Hindlimb muscle (tissue), 1 donor: ENCODE measurements around the gene TTC16. TPM values are rescaled to one million over a fixed set of nuclear protein-coding genes. Genes with fewer than 3 reads are reported as not detected.

ENCODE experiments used
- polyA plus RNA-seq: library from polyadenylated mRNA; unstranded; fragments of 120-200 nt; gene quantifications from one replicate; pipeline ENCODE4 v1.2.1, GENCODE V29; 2013; ENCODE audit not compliant: insufficient read length

Gene TTC16
- polyA plus RNA-seq, 1 donor = 0.04 TPM

Other genes starting within 250 kb of the TTC16 start
- gene STXBP1, start 103.8 kb upstream of the TTC16 start, polyA plus RNA-seq = 15.7 TPM
- 1.4 TPM for gene CFAP157, start 9.1 kb upstream of the TTC16 start, polyA plus RNA-seq
- 10.3 TPM for gene PTRH1, start 416 bp upstream of the TTC16 start, polyA plus RNA-seq
- 9.7 TPM for gene TOR2A, start 19.2 kb downstream of the TTC16 start, polyA plus RNA-seq
- 28.2 TPM for gene SH2D3C, start 62.6 kb downstream of the TTC16 start, polyA plus RNA-seq
- 58.7 TPM for gene CDK9, start 70.0 kb downstream of the TTC16 start, polyA plus RNA-seq
- 48.6 TPM for gene FPGS, start 86.8 kb downstream of the TTC16 start, polyA plus RNA-seq
- 71.6 TPM for gene ENG, start 138.6 kb downstream of the TTC16 start, polyA plus RNA-seq
- 1,359 TPM for gene AK1, start 161.6 kb downstream of the TTC16 start, polyA plus RNA-seq
- 70.5 TPM for gene ST6GALNAC6, start 183.5 kb downstream of the TTC16 start, polyA plus RNA-seq
- 46.7 TPM for gene ST6GALNAC4, start 201.0 kb downstream of the TTC16 start, polyA plus RNA-seq
- 3.3 TPM for gene PIP5KL1, start 214.7 kb downstream of the TTC16 start, polyA plus RNA-seq
- gene DPM2, start 221.8 kb downstream of the TTC16 start, polyA plus RNA-seq = 21.8 TPM